SJCRH30 (cell line): ENCODE measurements around the gene RBKS. TPM values are rescaled to one million over a fixed set of nuclear protein-coding genes. Genes with fewer than 3 reads are reported as not detected.
A peak's percentile ranks its signal among the peaks of the same experiment; 100 is the strongest.

Source experiments
- DNase-seq, 2 experiments: peaks; one replicate each; pipeline ENCODE4 v3.0.0-alpha.2; 2015 to 2020
- H3K27ac ChIP-seq: fragments of 250-450 bp; sonication (Bioruptor Pico); 2 replicates; pipeline ENCODE4 v1.5.1; 2020; ENCODE audit warnings: mild to moderate bottlenecking, moderate library complexity
- H3K27me3 ChIP-seq: fragments of 250-450 bp; sonication (Bioruptor Pico); 2 replicates; pipeline ENCODE4 v1.5.1; 2020; ENCODE audit warnings: mild to moderate bottlenecking, moderate library complexity
- H3K36me3 ChIP-seq: fragments of 250-450 bp; sonication (Bioruptor Pico); 2 replicates; pipeline ENCODE4 v1.5.1; 2020; ENCODE audit warnings: mild to moderate bottlenecking, moderate library complexity
- H3K4me1 ChIP-seq: fragments of 250-450 bp; sonication (Bioruptor Pico); 2 replicates; pipeline ENCODE4 v1.5.1; 2020; ENCODE audit warnings: mild to moderate bottlenecking, moderate library complexity
- H3K4me3 ChIP-seq: fragments of 250-450 bp; sonication (Bioruptor Pico); 2 replicates; pipeline ENCODE4 v1.5.1; 2020; ENCODE audit warnings: mild to moderate bottlenecking, moderate library complexity
- H3K9me3 ChIP-seq: fragments of 250-450 bp; sonication (Bioruptor Pico); replicated peaks from 2 replicates; pipeline ENCODE4 v1.5.1; 2020; ENCODE audit warnings: mild to moderate bottlenecking, moderate library complexity
- total RNA-seq: library from RNA; depleted of rRNA; stranded (reverse); fragments of >200 nt; shearing (Covaris generic); gene quantifications from 2 replicates; pipeline ENCODE4 v1.2.3, GENCODE V29; 2014

Gene RBKS
- total RNA-seq, 1 experiment from 2014 or later, result 0.20 TPM

GRCh38 chr2:27797841-27798240 is 92.3 kb downstream of the RBKS start:
- DNase-seq, result no peak
- Histone ChIP-seq H3K27ac (peak overlapping the region; percentile 93), H3K27me3 (no peaks in the 10 kb centered on the region), H3K4me3 (no peak overlapping the region), H3K4me1 (peaks cover 46% of the 10 kb centered on the region), H3K36me3 (no peaks in the 10 kb centered on the region), H3K9me3 (no peaks in the 10 kb centered on the region)

DNA sequence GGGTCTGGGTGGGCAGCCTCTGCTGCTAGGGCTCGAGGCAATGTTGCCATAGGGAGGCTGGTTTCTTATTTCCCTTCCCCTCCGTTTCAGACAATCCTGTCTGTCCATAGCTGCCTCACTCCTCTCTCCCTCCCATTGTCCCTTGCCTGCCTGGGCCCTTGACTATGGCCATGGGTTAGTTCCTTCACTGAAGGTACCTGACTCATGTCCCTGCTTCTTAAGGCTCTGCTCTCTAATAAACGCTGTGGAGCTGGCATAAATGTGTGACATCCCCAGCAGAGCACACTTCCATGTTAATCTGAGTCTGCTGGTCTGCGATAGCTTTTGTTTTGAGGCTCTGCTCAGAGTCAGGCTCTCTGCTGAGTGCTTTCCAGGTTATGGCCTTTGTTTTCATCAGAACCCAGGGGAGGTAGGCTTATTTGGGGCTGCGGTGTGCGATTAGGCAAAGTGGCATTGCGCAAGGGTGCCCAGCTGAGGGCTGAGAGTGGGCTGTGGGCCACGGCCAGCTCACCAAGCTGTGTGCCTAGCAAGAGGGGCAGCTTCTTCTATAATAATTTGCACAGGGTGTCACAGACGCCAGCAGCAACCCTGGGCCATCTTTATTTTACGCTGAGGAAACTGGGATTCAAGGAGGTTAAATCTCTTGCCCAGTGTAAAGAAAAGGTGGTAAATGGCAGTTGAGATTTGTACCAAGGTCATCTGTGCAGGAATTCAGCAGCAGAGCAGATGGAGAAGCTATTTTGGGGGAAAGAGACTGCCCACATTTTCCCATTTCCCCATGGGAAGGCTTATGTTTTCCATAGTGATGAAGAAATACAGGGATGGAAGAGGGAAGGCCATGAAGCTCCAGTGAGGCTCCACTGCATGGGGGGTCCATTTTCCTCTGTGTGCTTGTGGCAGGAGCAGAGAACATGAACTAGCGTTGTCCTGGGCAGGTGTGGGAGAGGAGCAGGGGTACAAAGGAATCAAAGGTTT is 93.1 kb downstream of the RBKS start:
- H3K9me3 ChIP-seq, result no peaks in the 10 kb centered on the region
- no peak overlapping the region for H3K4me3 ChIP-seq
- H3K4me1 ChIP-seq, result peaks cover 50% of the 10 kb centered on the region
- no peaks in the 10 kb centered on the region for H3K36me3 ChIP-seq
- no peaks in the 10 kb centered on the region for H3K27me3 ChIP-seq
- no peak overlapping the region; the same call in 1 of the 2 replicates for H3K27ac ChIP-seq
- no peak for DNase-seq

GRCh38 chr2:27795868-27796277 is 94.3 kb downstream of the RBKS start:
- Histone ChIP-seq H3K4me3 (no peak overlapping the region), H3K27me3 (no peaks in the 10 kb centered on the region), H3K4me1 (peaks cover 44% of the 10 kb centered on the region), H3K36me3 (no peaks in the 10 kb centered on the region), H3K27ac (no peak overlapping the region), H3K9me3 (no peaks in the 10 kb centered on the region)
- DNase-seq, result no peak

DNA sequence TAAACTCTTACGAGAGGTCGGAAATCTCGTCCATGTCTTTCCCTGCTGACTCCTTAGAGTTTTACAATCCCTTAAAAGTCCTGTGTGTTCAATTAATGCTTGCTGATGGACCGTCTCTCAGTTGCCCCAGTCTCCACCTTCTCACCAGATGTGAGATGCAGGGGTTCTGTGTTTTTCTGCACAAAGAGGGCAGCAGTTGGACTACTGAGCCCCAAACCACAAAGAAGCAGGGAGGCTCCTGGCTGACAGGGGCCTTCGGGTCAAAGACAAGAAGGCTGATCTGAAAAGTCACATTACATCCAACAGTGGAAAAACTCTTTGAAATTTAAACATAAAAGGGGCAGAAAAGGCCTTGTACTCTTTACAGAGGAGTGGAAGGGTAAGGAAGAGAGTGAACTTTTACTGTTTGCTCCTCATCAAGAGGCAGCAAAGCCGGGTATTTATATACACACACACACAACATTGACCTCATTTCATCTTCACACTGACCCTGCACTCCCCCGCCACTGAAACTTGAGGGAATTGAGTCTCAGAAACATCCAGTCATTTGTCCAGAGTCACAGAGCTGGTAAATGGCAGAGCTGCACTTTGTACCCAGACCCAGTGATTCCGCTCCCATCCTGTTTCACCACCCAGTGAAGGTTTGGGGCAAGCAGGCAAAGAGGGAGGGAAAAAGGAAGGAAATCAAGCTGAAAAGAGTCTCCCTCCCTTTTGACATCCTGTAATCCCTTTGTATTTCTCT is 94.9 kb downstream of the RBKS start:
- H3K27ac ChIP-seq, result no peak overlapping the region
- H3K36me3 ChIP-seq, result no peaks in the 10 kb centered on the region
- peaks cover under 1% of the 10 kb centered on the region; the same call in 1 of the 2 replicates for H3K9me3 ChIP-seq
- H3K4me3 ChIP-seq, result no peak overlapping the region
- H3K4me1 ChIP-seq, result peaks cover 38% of the 10 kb centered on the region
- no peak for DNase-seq
- no peaks in the 10 kb centered on the region for H3K27me3 ChIP-seq

DNA sequence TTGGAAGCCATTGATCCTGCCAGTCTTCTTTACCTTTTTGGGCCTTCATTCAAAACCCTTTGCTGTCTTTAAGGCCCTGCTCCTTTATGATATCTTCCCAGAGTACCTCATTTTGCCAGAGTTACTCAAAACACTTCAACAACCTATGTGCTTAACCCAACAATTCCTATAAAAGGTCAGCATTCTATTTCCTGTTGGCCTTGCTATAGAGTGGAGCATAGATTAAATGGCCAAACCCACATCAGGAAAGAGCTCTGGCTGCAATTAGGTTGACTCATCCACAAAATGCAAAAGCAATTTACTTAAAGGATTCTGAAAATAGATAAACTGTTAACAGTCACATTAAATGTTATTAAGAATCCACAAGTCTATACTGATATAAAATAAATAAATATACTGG is 97.4 kb downstream of the RBKS start:
- Histone ChIP-seq H3K4me1 (peaks cover 18% of the 10 kb centered on the region), H3K4me3 (no peak overlapping the region), H3K27ac (no peak overlapping the region), H3K9me3 (peaks cover 3% of the 10 kb centered on the region; the same call in 1 of the 2 replicates), H3K36me3 (no peaks in the 10 kb centered on the region), H3K27me3 (no peaks in the 10 kb centered on the region)
- no peak for DNase-seq

DNA sequence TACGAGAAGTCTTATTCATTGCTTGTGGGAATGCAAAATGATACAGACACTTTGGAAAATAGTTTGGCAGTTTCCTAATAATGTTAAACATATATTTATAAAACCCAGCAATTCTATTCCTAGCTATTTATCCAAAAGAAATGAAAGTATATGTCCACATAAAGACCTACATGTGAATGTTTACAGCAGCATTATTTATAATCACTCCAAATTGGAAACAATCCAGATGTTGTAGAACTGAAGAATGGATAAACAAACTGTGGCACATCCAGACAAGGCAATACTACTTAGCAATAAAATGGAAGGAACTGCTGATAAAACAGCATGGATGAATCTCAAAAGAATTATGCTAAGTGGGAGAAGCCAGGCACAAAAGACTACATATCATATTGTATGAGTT is 99.4 kb downstream of the RBKS start:
- Histone ChIP-seq H3K9me3 (peaks cover 3% of the 10 kb centered on the region; the same call in 1 of the 2 replicates), H3K27ac (no peak overlapping the region), H3K4me3 (no peak overlapping the region), H3K4me1 (peaks cover 9% of the 10 kb centered on the region; the same call in 1 of the 2 replicates), H3K36me3 (no peaks in the 10 kb centered on the region), H3K27me3 (no peaks in the 10 kb centered on the region)
- DNase-seq, result no peak

DNA sequence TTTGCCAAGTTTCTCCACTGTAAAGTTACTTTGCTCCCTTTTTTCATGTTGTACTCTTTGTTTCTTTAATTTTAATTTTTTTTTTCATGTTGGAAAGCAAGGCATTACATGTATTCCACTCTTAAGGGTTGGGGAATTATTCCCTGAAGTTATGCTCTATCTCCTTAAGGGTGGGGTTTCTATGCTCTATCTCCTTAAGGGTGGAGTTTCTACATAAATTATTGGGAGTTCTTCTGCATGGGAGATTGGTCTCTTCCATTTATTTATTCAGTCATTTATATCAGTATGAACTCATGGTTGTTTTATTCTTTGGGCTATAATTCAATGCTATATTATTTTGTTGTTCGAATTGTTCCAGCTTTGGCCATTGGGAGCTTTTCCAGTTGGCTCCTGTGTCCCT is 107.5 kb downstream of the RBKS start:
- Histone ChIP-seq H3K4me3 (no peak overlapping the region), H3K27me3 (no peaks in the 10 kb centered on the region), H3K4me1 (no peaks in the 10 kb centered on the region), H3K9me3 (no peaks in the 10 kb centered on the region), H3K36me3 (peaks cover 19% of the 10 kb centered on the region; the same call in 1 of the 2 replicates), H3K27ac (no peak overlapping the region)
- no peak for DNase-seq

DNA sequence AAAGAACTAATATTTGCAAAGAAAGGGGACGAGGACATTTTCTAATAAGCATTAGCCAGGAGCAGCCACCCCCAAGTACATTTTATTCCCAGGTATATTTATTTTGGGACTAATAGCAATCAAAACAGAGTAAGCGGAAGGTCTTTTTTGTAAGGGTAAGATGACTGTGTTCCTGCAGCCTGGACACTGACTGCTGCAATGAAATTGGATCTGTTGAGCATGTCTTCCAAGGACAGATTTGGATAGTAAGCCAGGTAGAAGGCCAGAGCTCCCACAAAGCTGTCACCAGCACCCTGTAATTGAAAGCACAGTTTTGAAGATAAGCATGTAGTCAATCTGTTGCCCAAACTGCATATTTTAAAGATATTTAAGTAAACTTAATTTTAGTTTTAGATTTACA is 108.7 kb downstream of the RBKS start:
- no peaks in the 10 kb centered on the region for H3K27me3 ChIP-seq
- H3K36me3 ChIP-seq, result peaks cover 19% of the 10 kb centered on the region; the same call in 1 of the 2 replicates
- H3K4me1 ChIP-seq, result no peaks in the 10 kb centered on the region
- no peak overlapping the region for H3K27ac ChIP-seq
- no peaks in the 10 kb centered on the region for H3K9me3 ChIP-seq
- DNase-seq, result no peak
- no peak overlapping the region for H3K4me3 ChIP-seq

GRCh38 chr2:27779417-27780055 is 110.7 kb downstream of the RBKS start:
- Histone ChIP-seq H3K9me3 (no peaks in the 10 kb centered on the region), H3K27ac (no peak overlapping the region), H3K27me3 (no peaks in the 10 kb centered on the region), H3K4me1 (no peaks in the 10 kb centered on the region), H3K36me3 (peaks cover 33% of the 10 kb centered on the region), H3K4me3 (no peak overlapping the region)
- no peak for DNase-seq

- H3K36me3 ChIP-seq, result peaks cover 34% of the 10 kb centered on the region
- no peaks in the 10 kb centered on the region for H3K9me3 ChIP-seq
- H3K27me3 ChIP-seq, result no peaks in the 10 kb centered on the region
- no peak for DNase-seq
- H3K4me3 ChIP-seq, result no peak overlapping the region
- H3K4me1 ChIP-seq, result peaks cover 10% of the 10 kb centered on the region
- no peak overlapping the region for H3K27ac ChIP-seq
Measured at GRCh38 chr2:27776696-27777095, 113.5 kb downstream of the RBKS start.

GRCh38 chr2:27776097-27776496 is 114.1 kb downstream of the RBKS start:
- no peak overlapping the region for H3K4me3 ChIP-seq
- peaks cover 30% of the 10 kb centered on the region for H3K36me3 ChIP-seq
- H3K9me3 ChIP-seq, result no peaks in the 10 kb centered on the region
- peaks cover 10% of the 10 kb centered on the region for H3K4me1 ChIP-seq
- H3K27ac ChIP-seq, result no peak overlapping the region
- no peak for DNase-seq
- H3K27me3 ChIP-seq, result no peaks in the 10 kb centered on the region

- H3K4me3 ChIP-seq, result no peak overlapping the region
- H3K27me3 ChIP-seq, result no peaks in the 10 kb centered on the region
- no peak for DNase-seq
- no peaks in the 10 kb centered on the region for H3K9me3 ChIP-seq
- no peak overlapping the region for H3K27ac ChIP-seq
- H3K4me1 ChIP-seq, result peaks cover 10% of the 10 kb centered on the region
- H3K36me3 ChIP-seq, result peaks cover 20% of the 10 kb centered on the region
Measured at GRCh38 chr2:27773959-27774358, 116.2 kb downstream of the RBKS start.

- peak overlapping the region; percentile 74 for H3K4me3 ChIP-seq
- H3K36me3 ChIP-seq, result peaks cover 18% of the 10 kb centered on the region
- no peak for DNase-seq
Measured at GRCh38 chr2:27772804-27773203, 117.4 kb downstream of the RBKS start.

DNA sequence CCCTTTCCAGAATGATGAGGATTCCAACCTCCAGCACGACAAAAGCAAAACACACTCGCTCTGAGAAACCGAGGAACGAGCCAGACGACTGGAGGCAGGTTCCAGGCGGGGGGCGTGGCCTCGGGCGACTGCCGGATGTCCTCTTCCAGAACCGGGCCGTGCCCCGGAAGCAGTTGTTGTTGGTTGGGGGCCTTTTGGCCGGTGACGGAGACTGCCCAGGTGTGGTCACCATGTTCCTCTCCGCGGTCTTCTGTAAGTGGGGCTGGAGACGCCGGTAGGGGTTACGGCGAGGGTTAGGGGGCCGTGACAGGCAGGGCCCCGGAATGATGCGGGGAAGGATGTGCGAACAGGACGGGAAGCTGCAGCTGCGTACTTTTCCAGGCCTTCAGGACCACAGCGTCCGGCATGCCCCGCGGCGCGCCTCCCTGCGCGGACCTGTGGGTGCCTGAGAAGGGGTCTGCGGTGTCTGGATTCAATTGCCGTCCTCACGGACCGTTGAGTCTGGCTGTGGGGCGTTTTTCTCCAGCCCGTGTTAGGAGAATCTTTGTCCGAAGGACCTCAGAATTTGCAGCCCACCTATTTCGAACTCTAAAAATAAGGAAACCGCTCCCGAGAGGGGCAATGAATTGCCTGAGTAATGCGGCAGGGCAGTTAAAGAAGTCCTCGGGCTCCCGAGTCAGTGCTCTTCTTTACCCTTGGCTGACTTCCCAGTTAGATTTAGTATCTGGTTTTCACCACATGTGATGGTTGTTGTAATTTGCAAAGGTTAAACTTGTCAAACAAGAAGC is 118.4 kb downstream of the RBKS start, which contains the start of gene MRPL33:
TSS of gene MRPL33 (plus strand) at position 172 of the 788 bp plus-strand sequence. CDS start at position 231, 59 bp downstream.
- Histone ChIP-seq H3K4me3 (peak within 1 kb of the TSS; percentile 74), H3K27me3 (no peaks in the 10 kb centered on the region), H3K9me3 (no peaks in the 10 kb centered on the region), H3K4me1 (peaks cover 10% of the 10 kb centered on the region), H3K36me3 (peaks cover 18% of the 10 kb centered on the region), H3K27ac (peak within 1 kb of the TSS; percentile 66)
- DNase-seq, result peak; percentile 97

More at GRCh38 chr2:27772804-27773203, 117.4 kb downstream of the RBKS start:
- Histone ChIP-seq H3K27ac (no peak overlapping the region), H3K4me1 (peaks cover 10% of the 10 kb centered on the region), H3K27me3 (no peaks in the 10 kb centered on the region), H3K9me3 (no peaks in the 10 kb centered on the region)
